RWPE2 (cell line): ENCODE results near the gene DMD.

Source experiments
- ATAC-seq: fragments of 200-7000 bp; cut with Tn5 transposase; 3 replicates; pipeline ENCODE4 v1.9.1; 2021; ENCODE audit warnings: low read depth
- DNase-seq: peaks from one replicate; pipeline ENCODE4 v3.0.0-alpha.2; 2020; ENCODE audit warnings: low spot score
- H3K27ac ChIP-seq: fragments of 450-650 bp; 2 replicates; pipeline ENCODE4 v1.5.1; 2017; ENCODE audit warnings: mild to moderate bottlenecking; ENCODE audit not compliant: poor library complexity, severe bottlenecking
- H3K27me3 ChIP-seq: fragments of 250-450 bp; sonication (Bioruptor Pico); 2 replicates; pipeline ENCODE4 v1.5.1; 2021; ENCODE audit warnings: mild to moderate bottlenecking, moderate library complexity; ENCODE audit not compliant: insufficient read depth, poor library complexity, severe bottlenecking
- H3K36me3 ChIP-seq: fragments of 250-450 bp; sonication (Bioruptor Pico); 2 replicates; pipeline ENCODE4 v1.5.1; 2020; ENCODE audit warnings: low read depth, mild to moderate bottlenecking, moderate library complexity
- H3K4me1 ChIP-seq: fragments of 250-450 bp; sonication (Bioruptor Pico); 2 replicates; pipeline ENCODE4 v1.5.1; 2021; ENCODE audit warnings: mild to moderate bottlenecking, moderate library complexity; ENCODE audit not compliant: insufficient read depth, poor library complexity, severe bottlenecking
- H3K4me3 ChIP-seq: fragments of 250-450 bp; sonication (Bioruptor Pico); 2 replicates; pipeline ENCODE4 v1.5.1; 2021; ENCODE audit warnings: mild to moderate bottlenecking, moderate library complexity; ENCODE audit not compliant: severe bottlenecking
- H3K9me3 ChIP-seq: fragments of 250-450 bp; sonication (Bioruptor Pico); 2 replicates; pipeline ENCODE4 v1.5.1; 2021; ENCODE audit warnings: mild to moderate bottlenecking, moderate library complexity; ENCODE audit not compliant: severe bottlenecking
- CTCF ChIP-seq: fragments of 450-650 bp; IDR thresholded peaks from one replicate; pipeline ENCODE4 v1.5.1; 2017; ENCODE audit warnings: mild to moderate bottlenecking, moderate library complexity; ENCODE audit not compliant: poor library complexity, severe bottlenecking

Gene DMD

GRCh38 chrX:32281853-32282252, 929.5 kb downstream of the DMD start:
- Histone ChIP-seq H3K9me3 (no peaks in the 10 kb centered on the region), H3K4me1 (no peaks in the 10 kb centered on the region), H3K36me3 (no peaks in the 10 kb centered on the region), H3K4me3 (no peak overlapping the region), H3K27ac (no peak overlapping the region), H3K27me3 (no peaks in the 10 kb centered on the region)
- TF ChIP-seq CTCF: no peak
- DNase-seq (no peak), ATAC-seq (no peak)

GRCh38 chrX:32280921-32281320, 930.4 kb downstream of the DMD start:
- Histone ChIP-seq H3K4me1 (no peaks in the 10 kb centered on the region), H3K27me3 (no peaks in the 10 kb centered on the region), H3K4me3 (no peak overlapping the region), H3K9me3 (no peaks in the 10 kb centered on the region), H3K27ac (no peak overlapping the region), H3K36me3 (no peaks in the 10 kb centered on the region)
- TF ChIP-seq CTCF: no peak
- DNase-seq (no peak), ATAC-seq (no peak)

GRCh38 chrX:32280489-32280888, 930.9 kb downstream of the DMD start:
- Histone ChIP-seq H3K27ac (no peak overlapping the region), H3K9me3 (no peaks in the 10 kb centered on the region), H3K27me3 (no peaks in the 10 kb centered on the region), H3K4me3 (no peak overlapping the region), H3K36me3 (no peaks in the 10 kb centered on the region), H3K4me1 (no peaks in the 10 kb centered on the region)
- DNase-seq (no peak), ATAC-seq (no peak)
- TF ChIP-seq CTCF: no peak

- H3K9me3 ChIP-seq: no peaks in the 10 kb centered on the region
- DNase-seq: no peak
- no peak for ATAC-seq
- no peaks in the 10 kb centered on the region for H3K4me1 ChIP-seq
- no peak for TF ChIP-seq CTCF
- no peak overlapping the region for H3K4me3 ChIP-seq
- no peaks in the 10 kb centered on the region for H3K27me3 ChIP-seq
- H3K27ac ChIP-seq: no peak overlapping the region
- no peaks in the 10 kb centered on the region for H3K36me3 ChIP-seq
These were observed 935.2 kb downstream of the DMD start for GRCh38 chrX:32276153-32276552.

- TF ChIP-seq CTCF: no peak
- H3K36me3 ChIP-seq: no peaks in the 10 kb centered on the region
- no peaks in the 10 kb centered on the region for H3K27me3 ChIP-seq
- DNase-seq (no peak), ATAC-seq (no peak)
- H3K27ac ChIP-seq: no peak overlapping the region
- H3K9me3 ChIP-seq: no peaks in the 10 kb centered on the region
- H3K4me1 ChIP-seq: no peaks in the 10 kb centered on the region
- H3K4me3 ChIP-seq: no peak overlapping the region
These were observed 941.5 kb downstream of the DMD start for GRCh38 chrX:32269866-32270265.
